Type B pancreatic cell (in vitro differentiated cells): ENCODE results near the gene ARAP3. TPM values are rescaled to one million over a fixed set of nuclear protein-coding genes. Genes with fewer than 3 reads are reported as not detected.
A peak's percentile ranks its signal among the peaks of the same experiment; 100 is the strongest.

Source experiments
- DNase-seq: peaks from one replicate; pipeline ENCODE4 v3.0.0; 2021; ENCODE audit warnings: mixed read lengths; ENCODE audit not compliant: unreplicated experiment; ENCODE audit errors: extremely low spot score
- H3K27ac Mint-ChIP-seq: 2 replicates; pipeline ENCODE4 v1.8.0; 2021; ENCODE audit warnings: mild to moderate bottlenecking, mixed read lengths
- H3K27me3 Mint-ChIP-seq: 2 replicates; pipeline ENCODE4 v1.8.0; 2021; ENCODE audit warnings: mixed read lengths
- H3K36me3 Mint-ChIP-seq: 2 replicates; pipeline ENCODE4 v1.8.0; 2021; ENCODE audit warnings: mixed read lengths
- H3K4me1 Mint-ChIP-seq: one replicate; pipeline ENCODE4 v1.8.0; 2021; ENCODE audit warnings: mixed read lengths; ENCODE audit not compliant: unreplicated experiment
- H3K4me3 Mint-ChIP-seq: 2 replicates; pipeline ENCODE4 v1.8.0; 2021; ENCODE audit warnings: mild to moderate bottlenecking, mixed read lengths
- H3K9me3 Mint-ChIP-seq: 2 replicates; pipeline ENCODE4 v1.8.0; 2021; ENCODE audit warnings: mixed read lengths
- total RNA-seq: library from RNA; stranded (reverse); gene quantifications from 2 replicates; pipeline ENCODE4 v1.2.1, GENCODE V29; 2021; ENCODE audit warnings: low replicate concordance
- TF ChIP-seq, protein P1 (sequence below): fragments of 200-600 bp; sonication (generic); conservative IDR thresholded peaks from 2 replicates; pipeline ENCODE4 v1.5.0; 2021; ENCODE audit warnings: antibody characterized with exemption, mild to moderate bottlenecking

Gene ARAP3
- total RNA-seq, 1 donor from 2014 or later, result 8.4 TPM

DNA sequence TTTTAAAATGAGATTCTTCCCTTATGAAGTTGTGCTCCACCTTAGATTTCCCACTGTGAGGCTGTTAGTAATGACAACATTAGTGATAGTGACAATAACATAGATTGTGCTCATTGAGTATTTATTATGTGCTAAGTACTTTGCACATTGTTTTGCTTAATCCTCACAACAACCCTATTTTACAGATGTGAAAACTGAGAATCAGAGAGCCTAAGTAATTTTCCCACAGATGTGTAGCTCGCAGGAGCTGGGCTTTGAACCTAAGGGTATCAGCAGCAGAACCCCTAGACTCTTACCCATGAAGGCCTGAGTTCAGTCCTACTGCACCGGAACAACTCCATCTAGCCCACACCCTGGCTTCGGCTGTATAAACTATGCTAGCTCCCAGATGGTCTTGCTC lies 15.6 kb upstream of the ARAP3 start:
- TF ChIP-seq, protein P1, sequence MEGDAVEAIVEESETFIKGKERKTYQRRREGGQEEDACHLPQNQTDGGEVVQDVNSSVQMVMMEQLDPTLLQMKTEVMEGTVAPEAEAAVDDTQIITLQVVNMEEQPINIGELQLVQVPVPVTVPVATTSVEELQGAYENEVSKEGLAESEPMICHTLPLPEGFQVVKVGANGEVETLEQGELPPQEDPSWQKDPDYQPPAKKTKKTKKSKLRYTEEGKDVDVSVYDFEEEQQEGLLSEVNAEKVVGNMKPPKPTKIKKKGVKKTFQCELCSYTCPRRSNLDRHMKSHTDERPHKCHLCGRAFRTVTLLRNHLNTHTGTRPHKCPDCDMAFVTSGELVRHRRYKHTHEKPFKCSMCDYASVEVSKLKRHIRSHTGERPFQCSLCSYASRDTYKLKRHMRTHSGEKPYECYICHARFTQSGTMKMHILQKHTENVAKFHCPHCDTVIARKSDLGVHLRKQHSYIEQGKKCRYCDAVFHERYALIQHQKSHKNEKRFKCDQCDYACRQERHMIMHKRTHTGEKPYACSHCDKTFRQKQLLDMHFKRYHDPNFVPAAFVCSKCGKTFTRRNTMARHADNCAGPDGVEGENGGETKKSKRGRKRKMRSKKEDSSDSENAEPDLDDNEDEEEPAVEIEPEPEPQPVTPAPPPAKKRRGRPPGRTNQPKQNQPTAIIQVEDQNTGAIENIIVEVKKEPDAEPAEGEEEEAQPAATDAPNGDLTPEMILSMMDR, result no peak
- peaks cover under 1% of the 10 kb centered on the region for H3K4me1 Mint-ChIP-seq
- no peak overlapping the region for H3K4me3 Mint-ChIP-seq
- no peak for DNase-seq
- peaks cover 74% of the 10 kb centered on the region for H3K27me3 Mint-ChIP-seq
- H3K27ac Mint-ChIP-seq, result no peak overlapping the region
- H3K36me3 Mint-ChIP-seq, result no peaks in the 10 kb centered on the region
- no peaks in the 10 kb centered on the region for H3K9me3 Mint-ChIP-seq

DNA sequence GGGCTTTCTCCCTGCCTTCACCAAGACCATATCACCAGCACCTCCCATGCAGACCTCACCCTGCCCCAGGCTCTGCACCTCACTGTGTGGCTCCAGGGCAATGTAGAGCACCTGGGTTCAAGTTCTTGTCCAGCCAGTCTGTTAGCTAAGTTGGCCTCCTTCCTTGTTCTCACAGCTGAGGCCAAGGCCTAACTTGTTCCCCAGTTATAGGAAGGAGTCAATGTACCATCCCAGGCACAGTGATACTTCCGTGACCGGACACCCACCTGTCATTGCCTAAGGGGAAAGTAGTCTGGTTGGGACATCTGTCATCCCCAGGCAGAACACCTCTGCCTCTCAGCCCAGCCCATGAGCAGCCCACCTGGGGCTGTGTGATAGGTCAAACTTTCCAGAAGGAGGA lies 14.4 kb upstream of the ARAP3 start:
- H3K27me3 Mint-ChIP-seq, result peaks cover 85% of the 10 kb centered on the region
- H3K9me3 Mint-ChIP-seq, result no peaks in the 10 kb centered on the region
- H3K36me3 Mint-ChIP-seq, result no peaks in the 10 kb centered on the region
- H3K4me1 Mint-ChIP-seq, result peaks cover 9% of the 10 kb centered on the region
- peak overlapping the region; percentile 68 for H3K27ac Mint-ChIP-seq
- no peak for DNase-seq
- H3K4me3 Mint-ChIP-seq, result no peak overlapping the region
- TF ChIP-seq, protein P1, result no peak

DNA sequence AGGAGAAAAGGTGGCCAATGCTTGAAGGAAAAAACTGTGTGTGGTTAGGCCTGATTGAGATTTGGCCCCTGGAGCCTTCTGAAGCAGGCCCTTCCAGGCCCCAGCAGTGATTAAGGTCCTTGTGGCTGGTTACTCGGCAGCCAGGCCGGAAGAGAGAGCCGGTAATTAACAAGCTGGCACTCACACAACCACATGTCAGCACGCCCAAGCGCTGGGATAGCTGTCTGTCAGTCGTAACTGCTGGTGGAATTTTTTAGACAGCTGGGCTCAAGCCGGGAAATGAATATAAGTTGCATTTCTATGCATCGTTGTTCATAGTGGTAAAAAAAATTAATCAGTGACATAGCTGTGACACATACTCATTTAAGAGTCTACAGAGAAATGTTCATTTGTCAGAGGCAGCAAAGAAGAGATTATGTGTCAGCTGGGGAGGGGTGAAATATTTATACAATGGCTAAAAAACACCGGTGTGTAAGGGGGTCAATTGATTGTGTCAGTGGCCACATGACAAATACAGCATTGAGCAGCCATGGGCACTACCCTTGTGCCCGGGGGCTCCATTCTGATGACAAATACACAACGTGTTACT lies 13.7 kb upstream of the ARAP3 start:
- no peak overlapping the region for H3K4me3 Mint-ChIP-seq
- peaks cover 9% of the 10 kb centered on the region for H3K4me1 Mint-ChIP-seq
- peaks cover 84% of the 10 kb centered on the region for H3K27me3 Mint-ChIP-seq
- no peak for DNase-seq
- no peaks in the 10 kb centered on the region for H3K9me3 Mint-ChIP-seq
- no peaks in the 10 kb centered on the region for H3K36me3 Mint-ChIP-seq
- H3K27ac Mint-ChIP-seq, result peak overlapping the region; percentile 68
- TF ChIP-seq, protein P1, result no peak

DNA sequence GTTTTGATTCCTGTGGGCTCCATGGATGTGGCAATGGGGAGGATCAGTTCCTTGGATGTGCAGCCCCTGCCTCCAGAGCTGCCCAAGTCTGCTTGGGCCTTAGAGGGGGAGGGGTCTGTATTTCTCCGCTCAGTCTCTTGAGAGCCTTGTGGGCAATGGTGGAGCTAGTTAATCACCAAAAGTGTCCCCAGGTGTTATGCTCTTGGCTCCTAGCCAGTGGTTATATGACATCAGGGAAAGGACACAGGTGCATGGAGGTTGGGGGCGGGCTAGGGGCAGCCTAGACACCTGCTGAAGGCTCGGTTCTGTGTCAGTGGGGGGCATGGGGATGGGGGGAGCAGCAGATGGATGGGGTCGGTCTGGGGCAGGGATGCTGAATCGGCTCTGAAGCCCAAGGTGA lies 12.4 kb upstream of the ARAP3 start:
- peaks cover 9% of the 10 kb centered on the region for H3K4me1 Mint-ChIP-seq
- H3K36me3 Mint-ChIP-seq, result no peaks in the 10 kb centered on the region
- H3K27ac Mint-ChIP-seq, result no peak overlapping the region
- no peaks in the 10 kb centered on the region for H3K9me3 Mint-ChIP-seq
- DNase-seq, result no peak
- TF ChIP-seq, protein P1, result no peak
- no peak overlapping the region for H3K4me3 Mint-ChIP-seq
- H3K27me3 Mint-ChIP-seq, result peaks cover 84% of the 10 kb centered on the region

DNA sequence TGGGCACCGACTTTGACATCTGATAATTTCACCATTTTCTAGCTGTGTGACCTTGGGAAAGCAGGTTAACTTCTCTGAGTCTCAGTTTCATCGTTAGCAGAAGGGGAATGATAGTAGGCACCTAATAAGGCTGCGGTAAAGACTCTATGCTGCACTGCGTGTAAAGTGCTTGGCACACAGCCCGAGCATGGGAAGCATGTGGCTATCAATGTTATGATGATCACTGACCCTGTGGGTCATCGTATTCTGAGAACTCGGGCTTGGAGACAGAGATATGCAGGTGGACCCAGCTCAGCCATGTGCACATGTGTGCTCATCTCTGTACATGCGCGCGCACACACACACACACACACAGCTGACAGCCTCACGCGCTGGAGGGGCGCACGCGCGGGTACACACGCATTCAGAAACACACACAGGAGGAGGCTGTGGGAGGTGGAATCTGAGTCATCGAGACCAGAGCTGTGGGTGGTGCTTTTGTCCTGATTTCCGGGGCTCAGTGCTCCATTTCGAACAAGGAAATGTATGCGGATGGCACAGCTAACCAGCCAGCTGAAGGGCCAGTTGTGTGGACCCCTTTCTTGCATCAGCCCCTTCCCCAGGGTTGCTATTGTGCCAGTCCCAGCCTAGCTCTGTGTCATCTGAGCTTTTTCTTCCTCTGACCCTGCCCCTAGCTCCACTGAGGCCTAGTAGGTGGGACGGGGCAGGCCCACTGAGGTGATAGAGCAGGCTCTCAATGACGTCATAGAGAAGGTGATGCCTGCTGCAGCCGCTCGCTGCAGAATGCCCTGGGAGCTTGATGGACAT lies 11.1 kb upstream of the ARAP3 start:
- H3K4me1 Mint-ChIP-seq, result peaks cover 9% of the 10 kb centered on the region
- no peak for DNase-seq
- TF ChIP-seq, protein P1, result no peak
- H3K9me3 Mint-ChIP-seq, result no peaks in the 10 kb centered on the region
- no peaks in the 10 kb centered on the region for H3K36me3 Mint-ChIP-seq
- H3K4me3 Mint-ChIP-seq, result peak overlapping the region; percentile 83
- no peak overlapping the region for H3K27ac Mint-ChIP-seq
- H3K27me3 Mint-ChIP-seq, result peaks cover 80% of the 10 kb centered on the region
